M059J (cell line): ENCODE measurements around the gene LRATD1. TPM values are rescaled to one million over a fixed set of nuclear protein-coding genes. Genes with fewer than 3 reads are reported as not detected.
A peak's percentile ranks its signal among the peaks of the same experiment; 100 is the strongest.
"Not testable (repeated sequence)": the region's sequence is repeated elsewhere in the genome, so short reads cannot be mapped to it uniquely, and the experiment has no call there.

Experiments
- DNase-seq: peaks from one replicate; pipeline ENCODE4 v3.0.0-alpha.2; 2012; ENCODE audit warnings: low read depth
- total RNA-seq: library from RNA; depleted of rRNA; stranded (reverse); fragments of >200 nt; shearing (Covaris generic); gene quantifications from 2 replicates; pipeline ENCODE4 v1.2.3, GENCODE V29; 2014; rRNA removed

The LRATD1 gene, protein sequence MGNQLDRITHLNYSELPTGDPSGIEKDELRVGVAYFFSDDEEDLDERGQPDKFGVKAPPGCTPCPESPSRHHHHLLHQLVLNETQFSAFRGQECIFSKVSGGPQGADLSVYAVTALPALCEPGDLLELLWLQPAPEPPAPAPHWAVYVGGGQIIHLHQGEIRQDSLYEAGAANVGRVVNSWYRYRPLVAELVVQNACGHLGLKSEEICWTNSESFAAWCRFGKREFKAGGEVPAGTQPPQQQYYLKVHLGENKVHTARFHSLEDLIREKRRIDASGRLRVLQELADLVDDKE
- total RNA-seq, result 0.57 and 0.79 TPM in 2 replicates

DNA sequence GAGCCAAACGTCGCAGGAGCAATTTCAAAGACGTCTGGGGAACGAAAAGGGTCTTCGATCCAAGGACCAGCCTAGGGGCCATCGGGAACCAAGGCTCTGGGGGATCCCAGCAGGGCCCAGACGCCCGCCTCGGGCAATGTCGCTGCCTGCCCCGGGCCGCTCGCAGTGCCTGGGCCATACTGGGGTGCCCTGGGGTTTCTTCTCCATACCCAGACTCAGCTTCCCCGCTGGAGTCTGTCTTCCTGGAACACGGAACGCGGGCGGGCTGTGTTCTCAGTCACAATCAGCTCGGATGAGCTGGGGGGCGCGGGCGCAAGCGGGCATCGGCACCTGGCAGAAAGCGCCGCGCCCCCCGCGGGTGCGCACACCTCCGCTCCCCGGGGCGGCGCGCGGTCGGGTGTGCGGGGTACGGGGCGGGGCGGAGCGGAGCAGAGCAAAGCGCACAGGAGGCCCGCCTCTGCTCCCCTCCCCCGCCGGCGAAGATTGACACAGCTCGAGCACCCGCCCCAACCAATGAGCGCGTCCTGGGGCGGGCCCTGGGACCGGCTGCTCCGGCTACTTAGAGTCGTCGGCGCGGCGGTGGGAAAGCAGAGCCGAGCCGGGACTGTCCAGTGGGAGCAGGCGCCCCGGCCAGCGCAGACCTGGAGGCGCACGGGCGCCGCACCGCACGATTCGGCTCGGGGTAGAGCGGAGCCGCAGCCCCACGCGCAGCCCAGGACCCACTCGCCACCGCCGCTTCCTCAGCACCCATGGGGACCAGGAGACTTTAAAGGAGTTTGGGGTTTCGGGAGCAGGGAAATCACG lies at the start of gene LRATD1:
LRATD1 (plus strand) TSS at position 585 of the 804 bp plus-strand sequence. CDS start 1,263 bp downstream, outside the sequence.
- DNase-seq, result peak; percentile 59

DNA sequence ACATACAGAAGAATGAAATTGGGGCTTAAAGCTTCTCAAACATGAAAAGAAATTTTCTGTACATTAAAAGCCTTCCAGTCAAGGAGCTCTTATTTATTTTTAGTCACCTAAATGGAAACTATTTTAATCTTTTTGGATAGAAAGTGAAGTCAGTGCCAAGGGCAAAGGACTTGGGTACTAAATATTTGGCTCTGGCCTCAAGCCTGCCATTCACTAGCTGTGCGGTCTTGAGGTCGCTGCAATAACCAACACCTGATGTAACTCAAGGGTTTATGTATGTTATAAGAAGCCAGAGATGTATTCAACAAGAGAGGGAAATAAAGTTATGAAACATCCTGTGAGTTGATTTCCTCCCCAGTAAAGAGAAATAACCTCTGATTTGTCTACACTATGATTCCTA lies 49.5 kb upstream of the LRATD1 start:
- DNase-seq, result no peak

DNA sequence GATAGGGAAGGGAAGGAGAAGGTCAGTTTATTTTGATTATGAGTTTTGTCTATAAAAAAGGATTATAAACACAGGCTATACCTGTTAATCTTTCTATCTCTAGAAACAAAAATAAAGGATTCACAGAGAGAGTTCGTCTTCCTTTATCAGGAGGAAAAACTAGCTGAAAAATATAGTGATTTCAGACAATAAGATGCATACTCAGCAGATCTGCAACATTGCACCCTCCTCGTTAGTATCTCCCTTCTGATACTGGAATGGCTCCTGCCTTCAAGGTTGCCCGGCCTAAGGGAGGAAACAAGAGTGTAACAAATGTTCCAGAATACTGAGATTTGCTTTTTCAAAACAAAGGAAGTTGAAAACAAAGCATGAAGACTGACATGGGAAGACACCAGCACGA lies 48.7 kb upstream of the LRATD1 start:
- no peak for DNase-seq

DNA sequence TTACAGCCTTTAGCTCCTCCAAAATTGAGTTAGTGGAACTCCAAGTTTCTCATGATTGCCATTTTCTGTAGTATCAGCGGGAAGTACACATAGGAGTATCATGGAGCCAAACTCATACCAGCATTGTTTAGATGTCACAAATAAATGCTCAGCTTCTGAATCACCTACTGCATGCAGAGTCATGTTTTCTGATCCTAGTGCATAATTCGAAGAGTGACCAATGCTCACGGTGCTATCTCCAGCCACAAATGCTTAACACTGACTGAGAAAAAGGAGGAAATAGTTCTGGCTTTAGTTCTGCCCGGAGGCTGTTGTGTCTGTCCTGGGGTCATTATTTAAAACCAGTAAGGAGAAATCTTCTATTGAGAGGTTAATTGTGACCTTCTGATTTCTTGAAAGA lies 45.4 kb upstream of the LRATD1 start:
- peak; percentile 46 for DNase-seq

DNA sequence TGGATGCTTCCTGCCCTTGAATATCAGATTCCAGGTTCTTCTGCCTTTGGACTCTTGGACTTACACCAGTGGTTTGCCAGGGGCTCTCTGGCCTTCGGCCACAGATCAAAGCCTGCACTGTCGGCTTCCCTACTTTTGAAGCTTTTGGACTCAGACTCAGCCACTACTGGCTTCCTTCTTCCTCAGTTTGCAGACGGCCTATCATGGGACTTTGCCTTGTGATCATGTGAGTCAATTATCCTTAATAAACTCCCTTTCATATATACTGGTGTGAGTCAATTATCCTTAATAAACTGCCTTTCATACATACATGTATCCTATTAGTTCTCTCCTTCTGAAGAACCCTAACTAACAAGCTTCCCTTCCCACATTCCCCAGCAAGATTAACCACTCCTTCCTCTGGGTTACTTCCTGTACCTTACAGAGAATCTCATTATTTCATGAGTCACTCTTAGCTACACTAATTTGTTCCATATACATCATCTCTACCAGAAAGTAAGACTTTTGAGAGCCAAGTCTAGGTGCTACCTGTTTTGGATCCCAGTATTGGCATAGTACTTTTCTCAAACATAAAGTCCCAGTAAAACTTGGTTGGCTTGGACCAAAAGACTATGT lies 31.3 kb upstream of the LRATD1 start:
- peak; percentile 2 for DNase-seq

DNA sequence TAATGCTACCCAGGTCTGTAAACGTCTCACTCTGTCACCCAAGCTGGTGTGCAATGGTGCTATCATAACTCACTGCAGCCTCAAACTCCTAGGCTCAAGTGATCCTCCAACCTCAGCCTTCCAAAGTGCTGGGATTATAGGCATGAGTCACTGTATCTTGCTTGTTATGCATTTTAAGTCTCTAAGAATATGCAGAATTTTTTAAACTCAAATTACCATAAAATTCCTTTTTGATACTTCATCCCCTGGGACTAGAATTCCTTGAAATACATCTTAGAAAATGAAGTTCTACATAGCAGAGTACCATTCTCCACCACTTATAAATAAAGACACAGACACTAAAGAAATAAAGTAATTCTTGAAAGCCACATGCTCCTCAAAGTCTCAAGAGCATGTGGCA lies 30.2 kb upstream of the LRATD1 start:
- DNase-seq, result no peak

DNA sequence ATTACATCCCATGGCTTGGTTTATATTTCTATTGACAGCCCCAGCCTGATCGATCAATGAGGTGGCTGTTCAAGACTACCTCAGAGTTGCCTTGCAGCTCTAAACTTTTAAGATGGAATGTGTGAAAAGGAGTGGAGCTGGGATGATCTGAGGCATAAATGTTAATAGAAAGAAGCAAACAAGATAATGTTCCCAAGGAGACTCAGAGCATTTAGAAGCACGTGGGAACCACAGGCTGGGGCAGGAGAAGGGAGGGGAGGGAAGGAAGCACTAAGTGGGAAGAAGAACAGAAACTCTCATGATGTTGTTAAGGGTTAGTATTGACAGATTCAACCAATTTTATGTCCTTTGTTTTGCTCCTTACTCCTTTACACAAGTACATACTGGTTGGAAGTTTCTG lies 28.8 kb upstream of the LRATD1 start:
- DNase-seq, result no peak

DNA sequence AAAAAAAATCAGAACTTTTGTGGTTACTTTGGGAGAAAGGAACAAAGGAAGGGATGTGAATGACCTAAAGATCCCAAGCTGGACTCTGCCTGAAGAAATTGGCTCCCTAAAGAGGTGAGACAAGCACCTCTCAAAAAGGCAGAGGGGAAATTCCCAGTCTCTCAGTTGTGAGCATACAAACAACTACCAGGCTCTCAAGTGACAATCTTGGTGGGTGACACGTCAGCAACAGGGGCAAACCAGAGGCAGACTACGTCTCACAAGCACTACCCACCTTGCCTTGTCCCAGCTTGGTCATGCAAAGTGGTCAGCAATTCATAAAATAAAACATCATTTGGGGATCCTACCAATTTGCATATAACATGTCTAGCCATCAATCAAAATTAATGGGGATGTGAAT lies 24.3 kb upstream of the LRATD1 start:
- no peak for DNase-seq

DNA sequence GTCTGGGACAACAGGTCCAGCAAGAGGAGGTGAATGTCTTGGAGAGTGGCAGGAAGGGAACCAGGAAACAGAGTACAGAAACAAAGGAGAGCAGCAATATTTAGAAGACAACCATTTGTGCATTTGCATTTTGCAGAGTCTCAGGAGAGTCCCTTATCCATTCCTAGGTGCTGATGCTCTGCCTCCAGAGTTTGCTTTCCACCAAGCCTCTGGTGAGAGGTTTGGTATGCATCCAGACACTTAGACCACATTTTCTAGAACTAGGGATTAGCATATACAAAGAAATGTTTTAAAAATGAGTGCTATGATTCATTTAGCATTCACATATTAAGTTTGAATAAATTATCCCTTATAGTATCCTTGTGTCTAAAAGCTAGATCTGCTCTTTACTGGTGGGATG lies 18.5 kb upstream of the LRATD1 start:
- no peak for DNase-seq

DNA sequence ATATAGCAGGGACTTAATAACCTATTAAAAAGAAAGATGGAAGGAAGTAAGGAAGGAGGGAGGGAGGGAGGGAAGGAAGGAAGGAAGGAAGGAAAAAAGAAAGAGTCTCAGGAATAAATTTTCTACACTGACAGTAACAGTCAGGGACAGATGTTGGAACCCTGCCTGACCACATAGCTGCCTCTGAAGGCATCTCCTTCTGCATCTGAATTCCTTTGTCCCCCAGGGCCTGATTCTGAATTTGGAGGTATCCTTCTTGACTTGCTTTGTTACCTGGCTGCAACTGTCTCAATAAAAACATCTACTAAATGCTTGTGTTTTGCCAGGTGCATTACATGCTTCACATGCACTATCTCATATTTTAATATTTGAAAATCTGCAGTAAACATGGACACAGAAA lies 17.4 kb upstream of the LRATD1 start:
- DNase-seq, result no peak

DNA sequence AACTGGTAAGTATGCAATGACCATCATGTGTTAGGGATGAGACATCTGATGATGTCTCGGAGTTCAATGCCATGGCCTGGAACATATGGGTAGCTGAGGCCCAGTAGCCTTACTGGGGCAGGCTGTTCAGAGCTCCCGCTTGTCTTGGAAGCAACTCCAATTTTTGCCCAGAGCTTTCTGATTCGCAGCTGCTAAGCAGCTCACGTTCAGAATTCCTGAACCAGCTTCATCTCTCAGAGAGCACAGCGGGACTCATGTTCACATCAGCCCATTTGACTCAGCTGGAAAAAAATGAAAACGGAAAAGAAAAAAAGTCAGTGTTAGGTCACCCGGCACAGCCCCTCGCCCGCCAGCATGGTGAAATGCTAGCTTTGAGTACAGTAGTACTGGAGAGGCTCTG lies 16.8 kb upstream of the LRATD1 start:
- DNase-seq, result no peak

DNA sequence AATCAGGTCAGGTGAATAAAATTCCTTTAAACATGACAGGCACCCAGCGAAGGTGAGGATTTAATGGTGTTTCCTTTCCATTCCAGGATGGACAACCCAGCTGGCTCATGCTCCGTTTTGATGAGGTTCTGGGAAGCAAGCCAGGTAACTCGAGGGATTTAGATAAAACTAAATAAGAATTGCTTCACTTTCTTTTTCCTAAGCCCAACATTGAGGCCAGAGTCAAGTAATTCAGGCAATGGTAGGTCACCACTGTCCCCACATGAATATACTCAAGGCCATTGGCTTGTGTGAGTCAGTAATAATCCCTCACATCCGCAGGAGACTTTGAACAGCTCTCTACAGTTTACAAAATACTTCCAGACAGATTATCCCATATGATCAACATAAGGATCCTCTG lies 16.2 kb upstream of the LRATD1 start:
- DNase-seq, result peak; percentile 37

DNA sequence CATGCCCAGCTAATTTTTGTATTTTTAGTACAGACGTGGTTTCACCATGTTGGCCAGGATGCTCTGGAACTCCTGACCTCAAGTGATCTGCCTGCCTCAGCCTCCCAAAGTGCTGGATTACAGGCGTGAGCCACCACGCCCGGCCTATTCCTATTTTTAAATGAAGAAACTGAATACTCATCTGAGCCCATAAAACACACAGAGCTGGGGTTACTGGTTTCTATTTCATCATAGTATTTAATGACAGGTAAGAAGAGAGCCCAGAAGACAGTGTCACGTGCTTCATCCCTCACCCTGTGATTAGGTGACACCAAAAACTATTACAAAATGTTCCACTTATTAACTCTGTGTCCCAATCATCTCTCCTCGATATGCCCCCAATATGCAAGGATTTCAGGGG lies 15.6 kb upstream of the LRATD1 start:
- DNase-seq, result no peak

DNA sequence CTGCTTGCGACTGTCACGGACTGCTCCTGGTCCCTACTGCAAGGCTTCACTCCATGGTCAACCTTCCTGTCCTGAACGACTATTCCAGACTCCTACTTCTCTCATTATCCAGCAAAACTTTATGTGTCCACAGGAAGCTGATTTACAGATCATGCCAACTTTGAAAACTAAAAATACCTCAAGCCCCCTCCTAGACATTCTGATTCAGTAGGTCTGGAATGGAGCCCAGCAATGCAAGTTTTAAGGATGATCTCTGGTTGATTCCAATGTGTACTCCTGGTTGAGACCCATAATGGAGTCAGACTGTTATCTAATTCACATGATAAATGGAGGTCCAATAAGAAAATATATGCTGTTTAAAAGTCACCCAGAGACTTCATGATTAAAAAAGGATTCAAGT lies 13.1 kb upstream of the LRATD1 start:
- no peak for DNase-seq

DNA sequence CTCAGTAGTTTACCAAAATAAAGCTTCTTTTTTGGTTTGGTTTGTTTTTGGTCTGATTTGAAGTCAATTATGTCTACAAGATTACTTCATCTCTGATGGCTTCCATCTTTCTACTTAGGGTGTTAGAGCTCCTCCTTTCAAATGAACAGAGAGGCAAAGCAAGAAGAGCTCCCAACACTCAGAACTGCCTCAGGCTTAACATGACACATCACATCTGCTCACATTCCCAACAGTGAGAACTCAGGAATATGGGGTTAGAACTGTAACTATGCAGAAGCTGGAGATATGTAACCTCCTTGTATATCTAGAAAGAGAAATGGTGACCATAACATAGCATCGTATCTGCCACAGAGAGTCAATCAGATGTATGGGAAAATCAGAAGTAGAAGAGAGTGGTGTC lies 11.4 kb upstream of the LRATD1 start:
- DNase-seq, result peak; percentile 5

DNA sequence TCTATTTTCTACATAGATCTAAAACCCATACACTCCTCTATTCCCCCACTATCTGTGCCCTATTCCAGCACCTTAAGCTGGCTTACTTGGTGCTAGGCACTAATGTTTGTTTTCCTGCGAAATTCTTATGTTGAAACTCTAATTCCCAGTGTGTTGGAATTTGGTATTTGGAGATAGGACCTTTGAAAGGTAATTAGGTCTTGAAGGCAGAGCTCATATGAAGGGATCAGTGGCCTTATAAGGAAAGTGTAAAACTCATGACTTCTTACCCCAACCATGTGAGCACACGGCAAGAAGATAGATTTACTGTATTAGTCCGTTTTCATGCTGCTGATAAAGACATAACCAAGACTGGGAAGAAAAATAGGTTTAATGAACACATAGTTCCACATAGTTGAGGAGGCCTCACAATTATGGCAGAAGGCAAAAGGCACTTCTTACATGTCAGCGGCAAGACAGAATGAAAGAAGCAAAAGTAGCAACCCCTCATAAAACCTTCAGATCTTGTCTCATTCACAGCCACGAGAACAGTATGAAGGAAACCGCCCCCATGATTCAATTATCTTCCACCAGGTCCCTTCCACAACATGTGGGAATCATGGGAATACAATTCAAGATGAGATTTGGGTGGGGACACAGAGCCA lies 10.5 kb upstream of the LRATD1 start:
- DNase-seq, result no peak

DNA sequence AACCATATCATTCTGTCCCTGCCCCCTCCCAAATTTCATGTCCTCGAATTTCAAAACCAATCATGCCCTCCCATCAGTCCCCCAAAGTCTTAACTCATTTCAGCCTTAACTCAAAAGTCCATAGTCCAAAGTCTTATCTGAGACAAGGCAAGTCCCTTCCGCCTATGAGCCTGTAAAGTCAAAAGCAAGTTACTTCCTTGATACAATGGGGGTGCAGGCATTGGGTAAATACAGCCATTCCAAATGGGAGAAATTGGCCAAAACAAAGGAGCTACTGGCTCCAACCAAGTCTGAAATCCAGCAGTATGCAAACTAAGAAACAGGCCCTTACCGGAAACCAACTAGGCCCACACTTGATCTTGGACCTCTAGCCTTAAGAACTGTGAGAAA lies 10.0 kb upstream of the LRATD1 start:
- DNase-seq, result not testable (repeated sequence)

DNA sequence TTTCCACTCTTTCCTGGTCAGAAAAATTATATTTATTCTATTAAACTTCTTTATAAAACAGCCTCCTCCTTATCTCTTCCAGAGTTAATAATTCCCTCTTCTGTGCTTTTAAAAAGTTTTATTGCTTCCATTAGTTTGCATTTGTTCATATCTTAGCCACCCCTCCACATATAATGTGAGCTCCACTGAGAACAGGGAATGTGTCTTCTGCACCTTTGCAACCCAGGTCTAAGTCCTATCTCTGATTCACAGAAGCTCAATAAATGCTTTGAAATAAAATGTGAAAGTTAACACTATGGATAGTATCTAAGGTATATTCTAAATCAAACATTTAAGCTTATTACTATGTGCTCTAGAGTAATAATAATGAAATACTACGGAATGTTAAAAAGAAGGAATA lies 9.3 kb upstream of the LRATD1 start:
- no peak for DNase-seq

DNA sequence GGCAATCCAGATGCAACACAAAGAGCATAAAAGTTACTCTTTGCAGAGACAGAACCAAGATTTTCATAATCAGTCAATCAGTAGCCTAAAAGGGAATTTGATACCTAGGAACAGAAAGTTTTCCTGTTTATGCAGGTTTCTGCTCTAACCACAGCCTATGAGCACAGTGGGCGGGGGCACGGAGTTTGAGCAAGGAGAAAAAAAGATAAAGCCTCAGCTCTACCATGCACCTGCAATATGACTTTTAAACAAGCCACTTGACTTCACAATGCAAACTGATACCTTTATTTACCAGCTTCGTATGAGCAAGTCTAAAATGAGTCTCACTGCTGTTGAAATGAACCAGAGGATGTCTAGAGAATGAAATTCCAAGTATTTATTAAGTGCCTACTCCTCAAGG lies 5.6 kb upstream of the LRATD1 start:
- no peak for DNase-seq

DNA sequence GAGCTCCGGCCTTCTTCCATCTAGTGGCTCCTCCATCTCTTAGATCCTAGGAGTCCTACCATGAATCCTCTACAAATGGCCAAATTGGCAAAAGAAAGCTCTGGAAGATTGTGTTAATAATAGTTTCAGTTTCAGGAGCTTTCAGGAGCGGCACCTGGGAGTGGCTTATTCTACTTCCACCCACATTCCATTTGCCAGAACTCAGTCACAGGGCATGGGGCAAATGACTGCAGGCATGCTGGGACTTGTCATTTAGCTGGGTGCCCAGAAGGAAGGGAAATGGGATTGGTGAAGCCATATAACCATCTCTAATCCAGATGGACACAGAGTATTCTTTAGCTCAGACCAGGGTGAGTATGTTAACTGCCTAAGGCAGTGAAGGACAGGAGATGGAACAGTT lies 3.6 kb upstream of the LRATD1 start:
- DNase-seq, result peak; percentile 14

DNA sequence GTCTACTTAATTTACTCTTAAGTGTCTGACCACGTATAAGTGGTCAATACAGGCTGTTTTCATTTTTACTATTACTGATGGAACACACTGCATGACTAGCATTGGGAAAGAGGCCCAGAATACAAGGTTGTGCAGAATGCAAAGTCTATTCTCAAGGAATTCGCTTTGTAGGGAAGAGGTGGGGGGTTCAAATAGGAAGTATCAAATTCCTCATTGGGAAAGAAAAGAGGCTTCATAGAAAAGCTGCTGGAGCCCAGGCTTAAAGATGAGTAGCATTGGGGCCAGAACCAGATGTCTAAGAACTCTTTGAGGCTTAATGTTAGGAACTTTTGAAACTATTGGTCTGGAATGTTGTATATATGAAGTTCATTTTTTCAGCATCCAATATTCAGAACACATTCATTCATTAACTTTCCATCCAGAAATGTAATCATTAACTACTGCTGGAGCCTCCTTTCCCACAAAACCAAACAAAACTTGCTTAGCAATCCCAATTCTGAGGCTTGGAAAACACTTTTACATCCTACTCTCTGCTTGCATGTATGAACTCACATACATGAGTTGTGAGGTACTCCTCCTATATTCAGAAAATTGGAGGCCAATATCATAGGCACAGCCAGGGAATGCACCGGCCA lies 994 bp upstream of the LRATD1 start:
- no peak for DNase-seq

DNA sequence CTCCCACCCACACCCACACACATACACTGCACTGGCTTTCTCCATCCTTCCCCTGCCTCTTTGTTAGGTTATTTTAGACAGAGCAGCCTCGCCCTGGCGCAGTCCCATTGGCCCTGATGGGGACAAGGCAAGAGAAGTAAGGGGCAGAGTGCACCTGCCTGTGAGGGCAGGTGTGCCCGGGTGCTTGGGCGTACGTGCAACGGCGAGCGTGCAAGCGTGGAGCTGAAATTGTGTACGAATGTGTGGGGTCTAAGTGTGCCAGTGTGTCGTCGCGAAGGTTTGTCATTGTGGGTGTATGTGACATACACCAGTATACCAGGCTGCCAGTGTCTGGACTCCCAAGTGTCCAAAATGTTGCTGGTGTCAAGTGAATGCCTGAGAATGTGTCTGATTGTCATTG lies 544 bp downstream of the LRATD1 start:
- no peak for DNase-seq
